GM19372 (cell line): ENCODE measurements around the gene UGT2A1.

Source experiments
- ATAC-seq: cut with Tn5 transposase; IDR thresholded peaks from one replicate; pipeline ENCODE4 v1.9.1; 2021; ENCODE audit warnings: mild to moderate bottlenecking, low read depth, moderate library complexity; ENCODE audit not compliant: unreplicated experiment

The UGT2A1 gene

GRCh38 chr4:69591364-69591763, 61.7 kb downstream of the UGT2A1 start:
- ATAC-seq, result no peak

DNA sequence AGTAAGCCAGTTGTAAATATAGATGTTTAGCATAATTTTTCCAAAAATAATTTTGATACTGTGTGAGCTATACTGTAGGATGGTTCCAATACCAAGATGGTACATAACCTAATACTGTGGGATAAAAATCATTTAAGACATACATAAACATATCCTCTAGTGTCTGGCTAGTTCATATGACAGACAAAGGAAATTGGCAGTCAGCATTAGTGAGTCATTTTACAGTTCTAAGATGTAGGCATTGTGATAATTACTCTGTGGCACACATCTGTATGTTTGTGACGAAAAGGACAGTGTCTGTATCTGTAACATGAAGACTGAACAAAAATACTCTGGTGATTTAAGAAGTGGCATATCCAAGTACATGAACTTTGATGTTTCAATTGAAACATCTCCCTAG, 63.2 kb downstream of the UGT2A1 start:
- ATAC-seq, result no peak

GRCh38 chr4:69584135-69584534, 68.9 kb downstream of the UGT2A1 start:
- ATAC-seq, result no peak

GRCh38 chr4:69583543-69583942, 69.5 kb downstream of the UGT2A1 start:
- ATAC-seq, result no peak

DNA sequence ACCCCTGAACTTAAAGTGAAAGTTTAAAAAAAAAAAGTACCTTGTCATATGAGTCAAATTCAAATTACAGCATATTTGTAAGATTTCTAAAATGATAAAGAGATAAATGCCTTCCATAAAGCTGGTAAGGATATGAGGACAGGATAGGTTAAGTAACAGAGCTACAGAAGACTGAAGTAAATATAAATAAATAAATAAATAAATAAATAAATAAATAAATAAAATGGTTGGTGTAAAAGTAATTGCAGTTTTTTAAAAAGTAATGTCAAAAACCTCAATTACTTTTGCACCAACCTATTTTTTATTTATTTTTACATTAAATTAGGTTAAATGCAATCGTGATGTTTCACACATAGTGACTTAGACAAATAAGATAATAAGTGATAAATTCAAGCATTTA, 75.8 kb downstream of the UGT2A1 start:
- ATAC-seq, result no peak

- ATAC-seq, result no peak
These were observed 76.7 kb downstream of the UGT2A1 start for GRCh38 chr4:69576251-69576877.

GRCh38 chr4:69568787-69569186, 84.3 kb downstream of the UGT2A1 start:
- ATAC-seq, result no peak

DNA sequence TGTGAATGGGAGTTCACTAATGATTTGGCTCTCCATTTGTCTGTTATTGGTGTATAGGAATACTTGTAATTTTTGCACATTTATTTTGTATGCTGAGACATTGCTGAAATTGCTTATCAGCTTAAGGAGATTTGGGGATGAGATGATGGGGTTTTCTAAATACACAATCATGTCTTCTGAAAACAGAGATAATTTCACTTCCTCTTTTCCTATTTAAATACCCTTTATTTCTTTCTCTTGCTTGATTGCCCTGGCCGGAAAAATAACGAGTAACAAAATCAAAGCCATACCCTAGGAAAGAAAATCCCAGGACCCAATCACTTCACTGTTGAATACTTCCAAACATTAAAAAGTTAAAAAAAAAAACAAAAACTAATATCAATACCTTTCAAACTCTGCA, 89.6 kb downstream of the UGT2A1 start:
- no peak for ATAC-seq

- ATAC-seq, result no peak
These were observed 103.4 kb downstream of the UGT2A1 start for GRCh38 chr4:69549651-69550050.

GRCh38 chr4:69546134-69546765, 106.8 kb downstream of the UGT2A1 start:
- ATAC-seq, result no peak
